Uterus (tissue), 2 donors: Measurements from ENCODE around the gene CD302.

ENCODE experiments used
- POLR2A ChIP-seq, 2 donors: fragments of 450-650 bp; IDR thresholded peaks; one replicate each; pipeline ENCODE4 v1.6.1; 2016; ENCODE audit warnings: antibody characterized with exemption in 2 of 2, mild to moderate bottlenecking in 1 of 2, moderate library complexity in 1 of 2
- TF ChIP-seq, protein P1 (sequence below), 4 experiments: fragments of 200-600 bp in 2 of 4; fragments of 450-650 bp in 2 of 4; sonication (generic) in 2 of 4; IDR thresholded peaks; one replicate each; pipeline ENCODE4 v1.5.1; 2016 to 2019; ENCODE audit warnings: antibody characterized with exemption in 4 of 4, mild to moderate bottlenecking in 2 of 4, moderate library complexity in 1 of 4

DNA sequence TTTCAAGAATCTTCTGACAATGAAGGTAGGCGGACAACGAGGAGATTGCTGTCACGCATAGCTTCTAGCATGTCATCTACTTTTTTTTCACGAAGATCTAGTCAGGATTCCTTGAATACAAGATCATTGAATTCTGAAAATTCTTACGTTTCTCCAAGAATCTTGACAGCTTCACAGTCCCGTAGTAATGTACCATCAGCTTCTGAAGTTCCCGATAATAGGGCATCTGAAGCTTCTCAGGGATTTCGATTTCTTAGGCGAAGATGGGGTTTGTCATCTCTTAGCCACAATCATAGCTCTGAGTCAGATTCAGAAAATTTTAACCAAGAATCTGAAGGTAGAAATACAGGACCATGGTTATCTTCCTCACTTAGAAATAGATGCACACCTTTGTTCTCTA, 49.9 kb downstream of the CD302 start:
- TF ChIP-seq, protein P1, sequence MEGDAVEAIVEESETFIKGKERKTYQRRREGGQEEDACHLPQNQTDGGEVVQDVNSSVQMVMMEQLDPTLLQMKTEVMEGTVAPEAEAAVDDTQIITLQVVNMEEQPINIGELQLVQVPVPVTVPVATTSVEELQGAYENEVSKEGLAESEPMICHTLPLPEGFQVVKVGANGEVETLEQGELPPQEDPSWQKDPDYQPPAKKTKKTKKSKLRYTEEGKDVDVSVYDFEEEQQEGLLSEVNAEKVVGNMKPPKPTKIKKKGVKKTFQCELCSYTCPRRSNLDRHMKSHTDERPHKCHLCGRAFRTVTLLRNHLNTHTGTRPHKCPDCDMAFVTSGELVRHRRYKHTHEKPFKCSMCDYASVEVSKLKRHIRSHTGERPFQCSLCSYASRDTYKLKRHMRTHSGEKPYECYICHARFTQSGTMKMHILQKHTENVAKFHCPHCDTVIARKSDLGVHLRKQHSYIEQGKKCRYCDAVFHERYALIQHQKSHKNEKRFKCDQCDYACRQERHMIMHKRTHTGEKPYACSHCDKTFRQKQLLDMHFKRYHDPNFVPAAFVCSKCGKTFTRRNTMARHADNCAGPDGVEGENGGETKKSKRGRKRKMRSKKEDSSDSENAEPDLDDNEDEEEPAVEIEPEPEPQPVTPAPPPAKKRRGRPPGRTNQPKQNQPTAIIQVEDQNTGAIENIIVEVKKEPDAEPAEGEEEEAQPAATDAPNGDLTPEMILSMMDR (IDR thresholded peaks at IDR 0.05), result no peak
- TF ChIP-seq POLR2A (IDR thresholded peaks at IDR 0.05), result no peak
